ENCODE measurements around the gene SERP2. TPM values are rescaled to one million over a fixed set of nuclear protein-coding genes. Genes with fewer than 3 reads are reported as not detected.

The SERP2 gene
- total RNA-seq, 1 donor from 2014 or later = 14.0 TPM

DNA sequence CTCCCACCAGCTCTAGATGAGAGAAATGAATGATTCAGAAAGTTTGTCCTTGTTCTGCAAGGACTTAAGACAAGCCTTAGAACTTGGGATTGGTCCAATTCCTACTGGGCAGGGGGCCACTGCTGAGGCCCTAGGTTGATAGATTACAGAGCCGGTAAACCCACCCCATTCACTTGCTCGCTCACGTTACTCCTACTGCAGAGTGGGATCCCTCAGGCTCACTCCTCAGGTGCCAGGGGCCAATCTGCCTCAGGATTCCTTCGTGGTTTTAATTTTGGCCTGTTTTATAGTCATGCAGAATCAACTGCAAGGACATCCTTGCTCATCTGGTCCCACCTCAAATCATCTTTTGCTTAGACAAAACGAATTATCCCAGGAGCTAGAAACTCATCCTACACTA is 59.0 kb downstream of the SERP2 start:
- Mint-ChIP-seq H3K27ac (ENCODE audit: unreplicated experiment) (no peak overlapping the region), H3K9me3 (no peaks in the 10 kb centered on the region), H3K27me3 (ENCODE audit: low read depth) (no peaks in the 10 kb centered on the region), H3K36me3 (ENCODE audit: low read depth) (peaks cover 16% of the 10 kb centered on the region), H3K4me1 (peaks cover 45% of the 10 kb centered on the region), H3K4me3 (peak overlapping the region; percentile 99)
- DNase-seq (ENCODE audit: low read depth, low spot score) = no peak
- TF ChIP-seq, protein P1, sequence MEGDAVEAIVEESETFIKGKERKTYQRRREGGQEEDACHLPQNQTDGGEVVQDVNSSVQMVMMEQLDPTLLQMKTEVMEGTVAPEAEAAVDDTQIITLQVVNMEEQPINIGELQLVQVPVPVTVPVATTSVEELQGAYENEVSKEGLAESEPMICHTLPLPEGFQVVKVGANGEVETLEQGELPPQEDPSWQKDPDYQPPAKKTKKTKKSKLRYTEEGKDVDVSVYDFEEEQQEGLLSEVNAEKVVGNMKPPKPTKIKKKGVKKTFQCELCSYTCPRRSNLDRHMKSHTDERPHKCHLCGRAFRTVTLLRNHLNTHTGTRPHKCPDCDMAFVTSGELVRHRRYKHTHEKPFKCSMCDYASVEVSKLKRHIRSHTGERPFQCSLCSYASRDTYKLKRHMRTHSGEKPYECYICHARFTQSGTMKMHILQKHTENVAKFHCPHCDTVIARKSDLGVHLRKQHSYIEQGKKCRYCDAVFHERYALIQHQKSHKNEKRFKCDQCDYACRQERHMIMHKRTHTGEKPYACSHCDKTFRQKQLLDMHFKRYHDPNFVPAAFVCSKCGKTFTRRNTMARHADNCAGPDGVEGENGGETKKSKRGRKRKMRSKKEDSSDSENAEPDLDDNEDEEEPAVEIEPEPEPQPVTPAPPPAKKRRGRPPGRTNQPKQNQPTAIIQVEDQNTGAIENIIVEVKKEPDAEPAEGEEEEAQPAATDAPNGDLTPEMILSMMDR (conservative IDR thresholded peaks at IDR 0.05) = no peak

DNA sequence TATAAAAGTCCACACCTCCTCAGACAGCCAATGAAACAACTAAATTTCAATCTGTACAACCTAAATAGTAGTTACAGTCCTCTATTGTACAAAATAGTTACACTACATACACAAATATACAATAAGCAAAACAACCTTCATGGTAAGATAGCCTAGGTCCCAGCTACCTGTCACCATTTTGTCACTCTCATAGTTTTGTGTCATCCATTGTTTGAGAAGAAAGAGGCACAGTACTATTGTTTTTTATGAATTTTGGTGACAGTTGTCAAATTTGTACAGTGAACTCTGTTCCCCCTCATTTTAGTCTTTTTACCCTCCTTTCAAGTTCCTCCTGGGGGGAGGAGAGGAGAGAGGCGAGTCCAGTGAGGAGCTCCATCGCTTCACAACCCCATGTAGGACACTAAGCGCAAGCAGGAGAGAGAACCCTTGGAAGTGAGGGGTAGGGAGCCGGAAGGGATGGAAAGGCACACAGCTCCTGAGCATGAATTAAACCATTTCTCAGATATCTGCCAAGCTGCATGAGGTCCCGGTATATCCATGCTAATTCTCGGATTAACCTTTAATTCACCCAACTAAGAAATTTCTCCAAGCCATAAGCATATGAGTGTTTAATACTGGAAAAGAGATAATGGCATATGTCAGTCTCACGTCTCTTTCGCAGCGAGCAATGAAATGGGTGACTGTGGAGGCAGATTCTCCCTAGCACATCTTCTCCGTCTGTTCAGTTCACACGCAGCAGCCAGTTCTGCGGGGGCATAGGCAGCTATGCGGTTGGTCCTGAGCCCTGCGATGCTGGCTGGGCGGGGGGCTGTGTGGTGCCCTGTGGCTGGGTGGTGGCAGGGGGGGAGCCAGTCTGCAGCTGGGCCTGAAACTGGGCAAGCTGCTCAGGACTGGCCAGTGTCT is 60.5 kb downstream of the SERP2 start:
- Mint-ChIP-seq H3K9me3 (no peaks in the 10 kb centered on the region), H3K36me3 (ENCODE audit: low read depth) (peaks cover 15% of the 10 kb centered on the region), H3K4me1 (peaks cover 44% of the 10 kb centered on the region), H3K27me3 (ENCODE audit: low read depth) (no peaks in the 10 kb centered on the region), H3K4me3 (peak overlapping the region; percentile 99), H3K27ac (ENCODE audit: unreplicated experiment) (no peak overlapping the region)
- TF ChIP-seq, protein P1 (conservative IDR thresholded peaks at IDR 0.05) = no peak
- DNase-seq (ENCODE audit: low read depth, low spot score) = no peak

DNA sequence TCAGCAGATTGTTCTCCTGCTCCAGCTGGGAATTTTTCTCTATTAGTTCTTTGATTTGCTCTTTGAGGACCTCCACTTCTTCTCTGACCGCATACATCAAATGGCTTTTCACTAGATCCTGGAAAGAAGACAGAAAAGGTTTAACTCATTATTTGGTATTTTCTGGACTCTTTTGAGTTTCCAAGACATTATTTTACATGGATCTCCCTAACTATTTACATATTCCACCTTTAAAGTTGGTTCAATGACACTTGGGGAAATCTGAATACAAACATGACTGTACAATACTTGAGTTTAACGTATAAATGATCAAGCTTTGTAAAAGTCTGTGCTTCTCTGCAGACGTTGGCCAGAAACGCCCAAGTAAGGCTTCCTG is 61.1 kb downstream of the SERP2 start:
- Mint-ChIP-seq H3K36me3 (ENCODE audit: low read depth) (peaks cover 15% of the 10 kb centered on the region), H3K9me3 (no peaks in the 10 kb centered on the region), H3K27ac (ENCODE audit: unreplicated experiment) (peak overlapping the region; percentile 8), H3K4me1 (peaks cover 40% of the 10 kb centered on the region), H3K27me3 (ENCODE audit: low read depth) (no peaks in the 10 kb centered on the region), H3K4me3 (peak overlapping the region; percentile 99)
- TF ChIP-seq, protein P1 (conservative IDR thresholded peaks at IDR 0.05) = no peak
- DNase-seq (ENCODE audit: low read depth, low spot score) = no peak

DNA sequence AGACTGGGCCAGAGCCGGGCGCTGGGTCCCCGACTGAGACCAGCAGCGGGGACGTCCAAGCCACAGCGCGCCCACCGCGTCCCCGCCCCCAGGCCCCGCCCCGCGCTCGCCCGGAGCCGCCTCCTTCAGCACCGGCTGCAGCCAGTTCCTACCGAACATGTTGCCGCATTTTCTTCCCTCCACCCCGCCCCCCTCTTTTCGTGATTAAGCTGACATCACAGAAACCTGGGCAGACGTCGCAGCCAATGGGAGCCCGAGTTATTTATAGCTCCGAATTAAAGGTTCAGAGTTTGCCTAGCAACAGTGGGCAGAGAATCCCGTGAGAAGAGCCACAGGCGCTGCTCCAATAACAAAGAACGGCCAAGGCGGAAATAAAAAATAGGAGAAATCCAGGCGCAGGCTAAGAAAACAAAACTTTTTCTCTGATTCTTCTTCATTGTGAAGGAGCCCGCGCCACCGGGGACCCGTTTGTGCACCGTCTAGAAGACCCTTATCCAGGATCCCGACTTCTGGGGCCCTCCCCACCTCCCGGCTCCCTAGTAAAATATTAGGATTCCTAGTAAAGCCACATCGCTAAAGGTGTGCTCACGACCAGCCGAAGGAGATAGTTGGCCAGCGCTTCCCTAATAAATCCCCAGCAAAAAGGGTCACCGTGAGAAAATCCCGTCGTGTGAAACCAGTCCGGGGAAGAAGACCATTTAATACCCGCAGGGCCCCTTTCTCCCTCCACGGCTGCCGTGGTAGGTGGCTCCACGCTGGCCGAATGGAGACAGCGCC is 61.7 kb downstream of the SERP2 start:
- Mint-ChIP-seq H3K4me1 (peaks cover 40% of the 10 kb centered on the region), H3K27me3 (ENCODE audit: low read depth) (no peaks in the 10 kb centered on the region)

DNA sequence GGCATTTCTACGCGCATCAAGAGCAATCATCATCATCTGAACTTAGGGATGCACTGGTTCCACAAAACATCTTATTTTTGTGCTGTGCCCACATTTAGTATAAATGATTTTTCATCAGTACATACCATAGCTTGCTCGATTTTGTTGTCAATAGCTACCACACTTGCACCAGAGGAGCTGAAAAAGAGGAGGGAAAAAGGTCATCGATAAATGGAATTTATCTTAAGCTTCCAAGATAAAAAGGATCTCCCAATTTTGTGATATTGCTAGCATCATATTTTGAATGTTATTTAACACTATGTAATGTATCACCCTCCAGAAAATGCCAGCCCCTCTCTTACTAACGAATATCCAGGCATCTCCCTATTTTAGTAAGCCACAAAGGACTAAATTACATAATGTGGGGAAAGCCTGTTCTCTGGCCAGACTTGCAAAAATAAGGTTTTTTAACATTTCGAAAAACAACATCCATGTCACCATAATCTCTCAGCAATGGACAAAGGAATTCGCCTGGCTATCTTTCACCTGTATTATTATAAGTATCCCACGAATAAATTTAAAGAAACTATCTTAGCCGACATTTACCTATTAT is 62.4 kb downstream of the SERP2 start:
- H3K4me1 Mint-ChIP-seq = peaks cover 40% of the 10 kb centered on the region
- H3K4me3 Mint-ChIP-seq = peak overlapping the region; percentile 99
- H3K27me3 Mint-ChIP-seq (ENCODE audit: low read depth) = no peaks in the 10 kb centered on the region
- TF ChIP-seq, protein P1 (conservative IDR thresholded peaks at IDR 0.05) = no peak
- peak overlapping the region; percentile 98 for H3K27ac Mint-ChIP-seq (ENCODE audit: unreplicated experiment)
- no peaks in the 10 kb centered on the region for H3K9me3 Mint-ChIP-seq
- DNase-seq (ENCODE audit: low read depth, low spot score) = no peak
- H3K36me3 Mint-ChIP-seq (ENCODE audit: low read depth) = peaks cover 15% of the 10 kb centered on the region

More for the DNA sequence above, 61.7 kb downstream of the SERP2 start:
- TF ChIP-seq, protein P1 (conservative IDR thresholded peaks at IDR 0.05) = no peak
- no peaks in the 10 kb centered on the region for H3K9me3 Mint-ChIP-seq
- H3K27ac Mint-ChIP-seq (ENCODE audit: unreplicated experiment) = peak overlapping the region; percentile 98
- peak overlapping the region; percentile 99 for H3K4me3 Mint-ChIP-seq
- H3K36me3 Mint-ChIP-seq (ENCODE audit: low read depth) = peaks cover 15% of the 10 kb centered on the region
- DNase-seq (ENCODE audit: low read depth, low spot score) = peak; percentile 87

Data from neural crest cell (in vitro differentiated cells).